DOHH2 (cell line): ENCODE data around the gene AATF.
A peak's percentile ranks its signal among the peaks of the same experiment; 100 is the strongest.

ENCODE experiments used
- H3F3A ChIP-seq: fragments of 200-600 bp; sonication (generic), shearing (Covaris generic); 2 replicates; pipeline ENCODE4 v1.6.0; 2016; ENCODE audit warnings: antibody characterized with exemption, mild to moderate bottlenecking; ENCODE audit not compliant: control insufficient read depth, insufficient read depth
- H3K27ac ChIP-seq: fragments of 200-600 bp; sonication (generic); 2 replicates; pipeline ENCODE4 v1.5.1; 2014; ENCODE audit warnings: low read depth, mild to moderate bottlenecking, low read length, moderate library complexity
- H3K27me3 ChIP-seq: fragments of 200-600 bp; sonication (generic); 2 replicates; pipeline ENCODE4 v1.6.1; 2014; ENCODE audit warnings: mild to moderate bottlenecking, low read length, mixed read lengths; ENCODE audit not compliant: control insufficient read depth
- H3K36me3 ChIP-seq: fragments of 200-600 bp; sonication (generic); 2 replicates; pipeline ENCODE4 v1.6.1; 2014; ENCODE audit warnings: mild to moderate bottlenecking, low read length, moderate library complexity, mixed read lengths; ENCODE audit not compliant: control insufficient read depth
- H3K4me1 ChIP-seq: fragments of 200-600 bp; sonication (generic); 2 replicates; pipeline ENCODE4 v1.6.1; 2014; ENCODE audit warnings: mild to moderate bottlenecking, low read length, mixed read lengths; ENCODE audit not compliant: control insufficient read depth
- H3K4me2 ChIP-seq: fragments of 200-600 bp; sonication (generic); 2 replicates; pipeline ENCODE4 v1.6.0; 2014; ENCODE audit warnings: mild to moderate bottlenecking, low read length, moderate library complexity
- H3K4me3 ChIP-seq: fragments of 200-600 bp; sonication (generic); 2 replicates; pipeline ENCODE4 v1.5.1; 2014; ENCODE audit warnings: mild to moderate bottlenecking, low read length, mixed read lengths
- H3K79me2 ChIP-seq: fragments of 200-600 bp; sonication (generic); 2 replicates; pipeline ENCODE4 v1.6.1; 2014; ENCODE audit warnings: mild to moderate bottlenecking, low read length, mixed read lengths; ENCODE audit not compliant: control insufficient read depth
- H3K9me2 ChIP-seq: fragments of 200-600 bp; sonication (generic); replicated peaks from 2 replicates; pipeline ENCODE4 v1.6.1; 2014; ENCODE audit warnings: mild to moderate bottlenecking, low read length, mixed read lengths; ENCODE audit not compliant: control insufficient read depth
- H3K9me3 ChIP-seq: fragments of 200-600 bp; sonication (generic); 2 replicates; pipeline ENCODE4 v1.6.1; 2014; ENCODE audit warnings: antibody characterized with exemption, low read length, mixed read lengths; ENCODE audit not compliant: control insufficient read depth, insufficient read depth
- H4K20me1 ChIP-seq: fragments of 200-600 bp; sonication (generic); 2 replicates; pipeline ENCODE4 v1.6.0; 2014; ENCODE audit warnings: low read depth, mild to moderate bottlenecking, antibody characterized with exemption, low read length, moderate library complexity; ENCODE audit not compliant: control insufficient read depth, insufficient read depth
- EZH2phosphoT487 ChIP-seq: fragments of 200-600 bp; sonication (generic); IDR thresholded peaks from 2 replicates; pipeline ENCODE4 v1.6.1; 2017; ENCODE audit warnings: borderline replicate concordance, mild to moderate bottlenecking, antibody characterized with exemption, low read length, moderate library complexity, mixed read lengths
- TF ChIP-seq, protein P1 (sequence below): fragments of 200-600 bp; sonication (generic); IDR thresholded peaks from one replicate; pipeline ENCODE4 v1.5.1; 2014; ENCODE audit warnings: antibody characterized with exemption, mild to moderate bottlenecking, low read depth, low read length; ENCODE audit not compliant: poor library complexity, severe bottlenecking

AATF gene

DNA sequence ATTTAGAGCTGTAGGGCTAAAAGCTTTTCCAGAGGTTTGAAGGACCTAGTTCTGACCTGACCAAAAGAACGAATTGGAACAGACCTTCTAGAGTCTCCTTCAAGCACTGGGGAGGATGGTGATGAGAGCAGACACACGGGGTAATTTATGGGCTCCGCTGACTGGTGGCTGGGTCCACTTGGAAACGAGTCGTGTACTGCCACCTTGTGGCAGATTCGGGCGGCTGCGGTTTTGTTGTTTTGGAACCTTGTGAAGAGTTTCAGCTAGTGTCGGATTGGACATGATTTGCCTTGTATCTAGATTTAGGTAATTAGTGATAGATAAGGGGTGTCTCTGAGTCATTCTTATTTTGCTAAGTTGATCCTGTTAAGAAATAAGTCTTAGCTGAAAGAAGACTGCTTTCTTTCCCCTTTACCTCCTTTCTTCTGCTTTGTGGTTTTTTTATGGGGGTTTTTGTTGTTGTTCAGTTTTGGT is 98.9 kb downstream of the AATF start:
- H3K4me2 ChIP-seq = no peak overlapping the region
- peaks cover 28% of the 10 kb centered on the region for H3K36me3 ChIP-seq
- H4K20me1 ChIP-seq = no peaks in the 10 kb centered on the region
- no peaks in the 10 kb centered on the region for H3K27me3 ChIP-seq
- TF ChIP-seq, protein P1, sequence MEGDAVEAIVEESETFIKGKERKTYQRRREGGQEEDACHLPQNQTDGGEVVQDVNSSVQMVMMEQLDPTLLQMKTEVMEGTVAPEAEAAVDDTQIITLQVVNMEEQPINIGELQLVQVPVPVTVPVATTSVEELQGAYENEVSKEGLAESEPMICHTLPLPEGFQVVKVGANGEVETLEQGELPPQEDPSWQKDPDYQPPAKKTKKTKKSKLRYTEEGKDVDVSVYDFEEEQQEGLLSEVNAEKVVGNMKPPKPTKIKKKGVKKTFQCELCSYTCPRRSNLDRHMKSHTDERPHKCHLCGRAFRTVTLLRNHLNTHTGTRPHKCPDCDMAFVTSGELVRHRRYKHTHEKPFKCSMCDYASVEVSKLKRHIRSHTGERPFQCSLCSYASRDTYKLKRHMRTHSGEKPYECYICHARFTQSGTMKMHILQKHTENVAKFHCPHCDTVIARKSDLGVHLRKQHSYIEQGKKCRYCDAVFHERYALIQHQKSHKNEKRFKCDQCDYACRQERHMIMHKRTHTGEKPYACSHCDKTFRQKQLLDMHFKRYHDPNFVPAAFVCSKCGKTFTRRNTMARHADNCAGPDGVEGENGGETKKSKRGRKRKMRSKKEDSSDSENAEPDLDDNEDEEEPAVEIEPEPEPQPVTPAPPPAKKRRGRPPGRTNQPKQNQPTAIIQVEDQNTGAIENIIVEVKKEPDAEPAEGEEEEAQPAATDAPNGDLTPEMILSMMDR = peak; percentile 94
- no peak for TF ChIP-seq EZH2phosphoT487
- no peaks in the 10 kb centered on the region for H3K9me3 ChIP-seq
- no peak overlapping the region for H3K4me3 ChIP-seq
- no peak overlapping the region for H3K27ac ChIP-seq
- H3K9me2 ChIP-seq = no peaks in the 10 kb centered on the region
- H3K79me2 ChIP-seq = no peaks in the 10 kb centered on the region
- peaks cover 5% of the 10 kb centered on the region for H3F3A ChIP-seq
- H3K4me1 ChIP-seq = no peaks in the 10 kb centered on the region

DNA sequence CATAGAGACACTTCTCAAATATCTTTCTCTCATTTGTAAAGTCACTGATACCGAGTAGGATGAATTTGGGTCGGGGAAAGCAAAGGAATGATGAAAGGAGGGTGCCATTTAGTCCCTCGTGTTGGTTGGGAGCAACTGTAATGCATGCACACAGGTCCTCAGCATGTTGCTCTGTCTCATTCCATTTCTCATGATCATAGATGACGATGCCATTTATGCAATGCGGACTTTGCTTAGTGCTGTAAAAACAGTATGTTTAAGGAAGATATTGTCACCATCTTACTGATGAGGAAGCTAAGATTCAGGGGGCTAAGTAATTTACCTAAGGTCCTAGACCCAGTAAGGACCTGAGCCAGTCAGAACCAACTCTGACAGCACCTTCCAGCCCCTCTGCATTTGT is 100.1 kb downstream of the AATF start:
- Histone ChIP-seq H3K4me3 (no peak overlapping the region), H3K79me2 (no peaks in the 10 kb centered on the region), H3K4me2 (no peak overlapping the region), H3K27me3 (no peaks in the 10 kb centered on the region), H4K20me1 (no peaks in the 10 kb centered on the region), H3K4me1 (no peaks in the 10 kb centered on the region), H3K9me2 (no peaks in the 10 kb centered on the region), H3K9me3 (no peaks in the 10 kb centered on the region), H3K27ac (no peak overlapping the region), H3K36me3 (peaks cover 30% of the 10 kb centered on the region), H3F3A (peaks cover 5% of the 10 kb centered on the region)
- TF ChIP-seq EZH2phosphoT487 = no peak
- TF ChIP-seq, protein P1 = no peak

DNA sequence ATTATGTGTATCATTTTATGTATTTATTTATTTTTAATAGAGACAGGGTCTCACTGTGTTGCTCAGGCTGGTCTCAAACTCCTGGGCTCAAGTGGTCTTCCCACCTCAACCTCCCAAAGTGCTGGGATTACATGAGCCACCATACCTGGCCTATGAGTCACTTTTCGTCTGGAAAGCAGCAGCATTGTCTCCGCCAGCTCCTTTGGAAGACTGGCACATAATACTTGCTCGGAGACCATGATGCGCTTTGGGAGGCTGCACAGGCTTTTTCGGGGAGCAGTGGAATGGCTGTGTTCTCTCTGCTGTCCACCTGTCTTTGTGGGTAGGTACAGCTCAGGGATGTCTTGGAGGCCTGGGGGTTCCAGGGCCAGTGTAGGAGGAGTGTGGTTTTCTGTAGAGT is 102.2 kb downstream of the AATF start:
- H3K4me3 ChIP-seq = no peak overlapping the region
- peaks cover 32% of the 10 kb centered on the region for H3K36me3 ChIP-seq
- H3K9me3 ChIP-seq = no peaks in the 10 kb centered on the region
- H3K27me3 ChIP-seq = no peaks in the 10 kb centered on the region
- H3K79me2 ChIP-seq = no peaks in the 10 kb centered on the region
- TF ChIP-seq, protein P1 = no peak
- no peak for TF ChIP-seq EZH2phosphoT487
- H3K4me2 ChIP-seq = no peak overlapping the region
- no peaks in the 10 kb centered on the region for H3K4me1 ChIP-seq
- no peak overlapping the region for H3K27ac ChIP-seq
- no peaks in the 10 kb centered on the region for H4K20me1 ChIP-seq
- H3F3A ChIP-seq = peaks cover 5% of the 10 kb centered on the region
- no peaks in the 10 kb centered on the region for H3K9me2 ChIP-seq
